ENCODE data around the gene CIDEC.
A peak's percentile ranks its signal among the peaks of the same experiment; 100 is the strongest.
"Not testable (repeated sequence)": the region's sequence is repeated elsewhere in the genome, so short reads cannot be mapped to it uniquely, and the experiment has no call there.

CIDEC gene

GRCh38 chr3:9867106-9867505, 12.9 kb downstream of the CIDEC start:
- no peaks in the 10 kb centered on the region for H3K27me3 ChIP-seq (ENCODE audit: low read depth, low read length)
- H3K4me3 ChIP-seq (ENCODE audit: low read depth in 1 of 2, low read length in 2 of 2): no peak overlapping the region
- H3K27ac ChIP-seq (ENCODE audit: low read length): peak overlapping the region; percentile 51
- no peaks in the 10 kb centered on the region for H3K9me3 ChIP-seq (ENCODE audit: control insufficient read depth in 1 of 2, low read length in 2 of 2)
- H3K4me1 ChIP-seq (ENCODE audit: control insufficient read depth in 1 of 2, insufficient read depth in 2 of 2, low read length in 2 of 2): peaks cover 0 to 29% of the 10 kb centered on the region in 2 donors
- no peaks in the 10 kb centered on the region for H3K36me3 ChIP-seq (ENCODE audit: control insufficient read depth in 1 of 2, insufficient read depth in 2 of 2, low read length in 2 of 2)

GRCh38 chr3:9866639-9867038, 13.4 kb downstream of the CIDEC start:
- Histone ChIP-seq H3K36me3 (ENCODE audit: control insufficient read depth in 1 of 2, insufficient read depth in 2 of 2, low read length in 2 of 2) (no peaks in the 10 kb centered on the region), H3K27me3 (ENCODE audit: low read depth, low read length) (no peaks in the 10 kb centered on the region), H3K4me1 (ENCODE audit: control insufficient read depth in 1 of 2, insufficient read depth in 2 of 2, low read length in 2 of 2) (peaks cover 0 to 29% of the 10 kb centered on the region in 2 donors), H3K27ac (ENCODE audit: low read length) (peak overlapping the region; percentile 51), H3K9me3 (ENCODE audit: control insufficient read depth in 1 of 2, low read length in 2 of 2) (no peaks in the 10 kb centered on the region), H3K4me3 (ENCODE audit: low read depth in 1 of 2, low read length in 2 of 2) (no peak overlapping the region)

DNA sequence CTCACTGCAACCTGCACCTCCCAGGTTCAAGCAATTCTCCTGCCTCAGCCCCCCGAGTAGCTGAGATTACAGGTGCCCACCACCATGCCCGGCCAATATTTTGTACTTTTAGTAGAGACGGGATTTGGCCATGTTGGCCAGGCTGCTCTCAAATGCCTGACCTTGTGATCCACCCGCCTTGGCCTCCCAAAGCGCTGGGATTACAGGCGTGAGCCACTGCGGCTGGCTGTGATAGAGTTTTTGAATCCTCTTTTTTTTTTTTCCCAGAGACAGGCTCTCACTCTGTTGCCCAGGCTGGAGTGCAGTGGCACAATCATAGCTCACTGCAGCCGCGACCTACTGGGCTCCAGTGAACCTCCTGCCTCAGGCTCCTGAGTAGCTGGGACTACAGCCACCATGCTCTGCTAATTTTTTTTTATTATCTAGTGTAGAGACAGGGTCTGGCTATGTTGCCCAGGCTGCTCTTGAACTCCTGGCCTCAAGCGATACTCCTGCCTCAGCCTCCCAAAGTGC, 14.9 kb downstream of the CIDEC start:
- H3K4me3 ChIP-seq (ENCODE audit: low read depth in 1 of 2, low read length in 2 of 2); H3K27me3 ChIP-seq (ENCODE audit: low read depth, low read length); H3K36me3 ChIP-seq (ENCODE audit: control insufficient read depth in 1 of 2, insufficient read depth in 2 of 2, low read length in 2 of 2); H3K27ac ChIP-seq (ENCODE audit: low read length); H3K9me3 ChIP-seq (ENCODE audit: control insufficient read depth in 1 of 2, low read length in 2 of 2): not testable (repeated sequence)
- H3K4me1 ChIP-seq (ENCODE audit: control insufficient read depth in 1 of 2, insufficient read depth in 2 of 2, low read length in 2 of 2): peaks cover 0 to 29% of the 10 kb centered on the region in 2 donors

DNA sequence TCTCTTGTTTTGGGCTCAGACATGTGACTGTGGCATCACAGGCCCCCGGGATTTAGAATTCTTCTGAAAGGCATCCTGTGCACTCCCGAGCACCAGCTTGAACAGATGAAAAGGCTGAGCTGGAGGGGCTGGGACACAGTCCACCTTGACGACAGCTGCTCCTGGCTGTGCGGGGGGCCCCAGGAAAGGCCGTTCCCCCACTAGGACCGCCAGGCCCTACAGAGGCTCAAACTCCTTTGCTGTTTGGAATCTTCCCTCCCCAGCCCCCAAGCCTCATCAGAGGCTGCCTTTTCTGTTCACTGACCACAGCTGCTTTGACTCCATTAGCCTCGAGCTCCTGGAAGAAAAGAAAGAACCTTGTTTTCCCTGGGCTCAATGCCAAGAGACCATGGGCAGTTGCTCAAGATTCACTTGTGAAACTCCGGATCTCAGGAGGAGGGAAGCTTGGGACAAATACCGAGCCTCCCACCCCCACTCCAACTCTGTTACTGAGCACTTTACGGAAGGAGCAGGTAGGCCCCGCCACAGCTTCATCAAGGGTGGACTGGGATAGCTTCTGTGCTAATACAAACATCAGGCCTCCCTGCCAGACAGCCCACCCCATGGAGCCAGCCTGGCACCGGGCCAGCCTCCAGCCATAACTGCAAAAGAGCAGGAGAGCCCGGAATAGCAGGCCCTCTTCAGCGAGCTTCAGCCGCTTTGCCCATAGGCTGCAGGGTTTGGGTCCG, 15.7 kb downstream of the CIDEC start:
- Histone ChIP-seq H3K4me1 (ENCODE audit: control insufficient read depth in 1 of 2, insufficient read depth in 2 of 2, low read length in 2 of 2) (peaks cover 0 to 29% of the 10 kb centered on the region in 2 donors), H3K4me3 (ENCODE audit: low read depth in 1 of 2, low read length in 2 of 2) (peak overlapping the region in 1 of 2 donors; percentile 29), H3K36me3 (ENCODE audit: control insufficient read depth in 1 of 2, insufficient read depth in 2 of 2, low read length in 2 of 2) (no peaks in the 10 kb centered on the region), H3K9me3 (ENCODE audit: control insufficient read depth in 1 of 2, low read length in 2 of 2) (no peaks in the 10 kb centered on the region), H3K27ac (ENCODE audit: low read length) (peak overlapping the region; percentile 39), H3K27me3 (ENCODE audit: low read depth, low read length) (no peaks in the 10 kb centered on the region)

GRCh38 chr3:9863058-9863772, 16.8 kb downstream of the CIDEC start:
- H3K27ac ChIP-seq (ENCODE audit: low read length): no peak overlapping the region
- H3K4me3 ChIP-seq (ENCODE audit: low read depth in 1 of 2, low read length in 2 of 2): peak overlapping the region in 1 of 2 donors; percentile 43
- no peaks in the 10 kb centered on the region for H3K9me3 ChIP-seq (ENCODE audit: control insufficient read depth in 1 of 2, low read length in 2 of 2)
- H3K27me3 ChIP-seq (ENCODE audit: low read depth, low read length): no peaks in the 10 kb centered on the region
- H3K4me1 ChIP-seq (ENCODE audit: control insufficient read depth in 1 of 2, insufficient read depth in 2 of 2, low read length in 2 of 2): peaks cover 0 to 29% of the 10 kb centered on the region in 2 donors
- H3K36me3 ChIP-seq (ENCODE audit: control insufficient read depth in 1 of 2, insufficient read depth in 2 of 2, low read length in 2 of 2): no peaks in the 10 kb centered on the region

- Histone ChIP-seq H3K4me1 (ENCODE audit: control insufficient read depth in 1 of 2, insufficient read depth in 2 of 2, low read length in 2 of 2) (peaks cover 0 to 29% of the 10 kb centered on the region in 2 donors), H3K27me3 (ENCODE audit: low read depth, low read length) (no peaks in the 10 kb centered on the region), H3K4me3 (ENCODE audit: low read depth in 1 of 2, low read length in 2 of 2) (peak overlapping the region in 1 of 2 donors; percentile 43), H3K36me3 (ENCODE audit: control insufficient read depth in 1 of 2, insufficient read depth in 2 of 2, low read length in 2 of 2) (no peaks in the 10 kb centered on the region), H3K9me3 (ENCODE audit: control insufficient read depth in 1 of 2, low read length in 2 of 2) (no peaks in the 10 kb centered on the region), H3K27ac (ENCODE audit: low read length) (no peak overlapping the region)
These were observed 17.5 kb downstream of the CIDEC start for GRCh38 chr3:9862391-9863057.

- Histone ChIP-seq H3K9me3 (ENCODE audit: control insufficient read depth in 1 of 2, low read length in 2 of 2) (no peaks in the 10 kb centered on the region), H3K4me3 (ENCODE audit: low read depth in 1 of 2, low read length in 2 of 2) (no peak overlapping the region), H3K27ac (ENCODE audit: low read length) (no peak overlapping the region), H3K27me3 (ENCODE audit: low read depth, low read length) (no peaks in the 10 kb centered on the region), H3K4me1 (ENCODE audit: control insufficient read depth in 1 of 2, insufficient read depth in 2 of 2, low read length in 2 of 2) (peaks cover 0 to 29% of the 10 kb centered on the region in 2 donors), H3K36me3 (ENCODE audit: control insufficient read depth in 1 of 2, insufficient read depth in 2 of 2, low read length in 2 of 2) (no peaks in the 10 kb centered on the region)
These were observed 18.4 kb downstream of the CIDEC start for GRCh38 chr3:9861626-9862130.

DNA sequence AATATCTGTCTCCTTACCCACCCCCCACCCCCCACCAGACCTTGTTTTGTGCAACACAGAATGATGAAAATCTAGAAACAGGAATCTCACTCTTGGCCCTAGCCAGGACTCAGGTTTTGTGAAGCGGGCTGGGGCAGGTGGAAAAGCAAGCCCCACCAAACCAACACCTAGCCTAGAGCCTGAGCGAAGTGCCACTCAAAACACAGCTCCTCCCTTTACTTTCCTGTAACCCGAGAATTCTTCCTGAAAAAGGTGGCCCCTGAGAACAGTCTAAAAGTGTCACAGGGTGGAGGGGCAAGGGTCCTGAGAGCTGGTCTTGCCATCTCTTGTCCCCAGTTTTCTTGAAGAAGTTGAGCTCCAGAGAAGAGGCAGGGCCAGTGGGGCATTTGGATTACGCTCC, 18.9 kb downstream of the CIDEC start:
- H3K4me3 ChIP-seq (ENCODE audit: low read depth in 1 of 2, low read length in 2 of 2): no peak overlapping the region
- no peaks in the 10 kb centered on the region for H3K27me3 ChIP-seq (ENCODE audit: low read depth, low read length)
- H3K36me3 ChIP-seq (ENCODE audit: control insufficient read depth in 1 of 2, insufficient read depth in 2 of 2, low read length in 2 of 2): no peaks in the 10 kb centered on the region
- no peak overlapping the region for H3K27ac ChIP-seq (ENCODE audit: low read length)
- no peaks in the 10 kb centered on the region for H3K9me3 ChIP-seq (ENCODE audit: control insufficient read depth in 1 of 2, low read length in 2 of 2)
- peaks cover 0 to 28% of the 10 kb centered on the region in 2 donors for H3K4me1 ChIP-seq (ENCODE audit: control insufficient read depth in 1 of 2, insufficient read depth in 2 of 2, low read length in 2 of 2)

DNA sequence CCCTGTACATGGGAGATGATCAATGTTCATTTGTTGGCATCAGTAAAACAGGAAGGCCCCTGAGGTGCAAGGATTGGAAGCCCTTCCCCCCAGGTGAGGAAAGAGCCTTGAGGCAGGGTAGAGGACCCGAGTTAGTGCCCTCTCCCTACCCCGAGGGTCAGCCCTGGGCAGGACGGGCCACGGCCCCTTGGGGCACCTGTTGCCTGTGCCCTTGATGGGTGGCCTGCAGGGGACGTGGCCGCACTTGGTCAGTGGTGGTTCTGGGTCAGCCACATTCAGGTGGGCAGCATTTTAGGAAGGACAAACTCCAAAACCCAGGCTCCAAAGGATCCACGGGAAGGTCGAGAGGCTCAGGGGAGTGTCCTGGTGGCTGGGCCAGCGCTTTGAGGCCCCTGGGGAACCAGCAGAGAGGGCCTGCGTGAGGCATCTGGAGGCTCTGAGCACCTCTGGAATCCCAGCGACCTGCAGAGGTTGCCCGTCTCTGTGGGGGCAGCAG, 20.5 kb downstream of the CIDEC start:
- H3K36me3 ChIP-seq (ENCODE audit: control insufficient read depth in 1 of 2, insufficient read depth in 2 of 2, low read length in 2 of 2): no peaks in the 10 kb centered on the region
- no peaks in the 10 kb centered on the region for H3K9me3 ChIP-seq (ENCODE audit: control insufficient read depth in 1 of 2, low read length in 2 of 2)
- H3K4me1 ChIP-seq (ENCODE audit: control insufficient read depth in 1 of 2, insufficient read depth in 2 of 2, low read length in 2 of 2): peaks cover 0 to 18% of the 10 kb centered on the region in 2 donors
- H3K4me3 ChIP-seq (ENCODE audit: low read depth in 1 of 2, low read length in 2 of 2): no peak overlapping the region
- H3K27me3 ChIP-seq (ENCODE audit: low read depth, low read length): no peaks in the 10 kb centered on the region
- no peak overlapping the region for H3K27ac ChIP-seq (ENCODE audit: low read length)

GRCh38 chr3:9855594-9855993, 24.5 kb downstream of the CIDEC start:
- Histone ChIP-seq H3K27ac (ENCODE audit: low read length) (no peak overlapping the region), H3K27me3 (ENCODE audit: low read depth, low read length) (no peaks in the 10 kb centered on the region), H3K4me3 (ENCODE audit: low read depth in 1 of 2, low read length in 2 of 2) (no peak overlapping the region), H3K9me3 (ENCODE audit: control insufficient read depth in 1 of 2, low read length in 2 of 2) (no peaks in the 10 kb centered on the region), H3K36me3 (ENCODE audit: control insufficient read depth in 1 of 2, insufficient read depth in 2 of 2, low read length in 2 of 2) (no peaks in the 10 kb centered on the region), H3K4me1 (ENCODE audit: control insufficient read depth in 1 of 2, insufficient read depth in 2 of 2, low read length in 2 of 2) (no peaks in the 10 kb centered on the region)

Measured in muscle layer of duodenum (tissue), 2 donors.